ENCODE data around the gene PRKCH.

Gene PRKCH

DNA sequence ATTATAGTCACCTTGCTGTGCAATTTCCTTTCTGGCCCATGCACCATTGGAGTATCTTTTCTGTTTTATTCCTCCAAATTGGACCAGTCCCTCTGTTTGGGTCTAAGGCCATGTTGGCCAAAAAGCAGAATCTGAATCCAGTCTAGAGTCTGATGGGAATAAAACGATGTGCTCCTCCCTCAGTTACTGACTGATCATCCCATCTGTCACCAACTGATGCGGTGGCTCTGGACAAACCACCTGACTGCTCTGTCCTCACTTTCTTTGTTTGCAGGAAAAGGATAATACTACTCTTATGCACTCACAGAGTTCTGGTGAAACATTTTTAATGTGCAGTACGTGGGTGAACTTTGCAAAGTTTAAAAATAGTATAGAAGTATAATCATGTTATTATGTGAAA is 253.7 kb downstream of the PRKCH start:
- DNase-seq, result no peak

DNA sequence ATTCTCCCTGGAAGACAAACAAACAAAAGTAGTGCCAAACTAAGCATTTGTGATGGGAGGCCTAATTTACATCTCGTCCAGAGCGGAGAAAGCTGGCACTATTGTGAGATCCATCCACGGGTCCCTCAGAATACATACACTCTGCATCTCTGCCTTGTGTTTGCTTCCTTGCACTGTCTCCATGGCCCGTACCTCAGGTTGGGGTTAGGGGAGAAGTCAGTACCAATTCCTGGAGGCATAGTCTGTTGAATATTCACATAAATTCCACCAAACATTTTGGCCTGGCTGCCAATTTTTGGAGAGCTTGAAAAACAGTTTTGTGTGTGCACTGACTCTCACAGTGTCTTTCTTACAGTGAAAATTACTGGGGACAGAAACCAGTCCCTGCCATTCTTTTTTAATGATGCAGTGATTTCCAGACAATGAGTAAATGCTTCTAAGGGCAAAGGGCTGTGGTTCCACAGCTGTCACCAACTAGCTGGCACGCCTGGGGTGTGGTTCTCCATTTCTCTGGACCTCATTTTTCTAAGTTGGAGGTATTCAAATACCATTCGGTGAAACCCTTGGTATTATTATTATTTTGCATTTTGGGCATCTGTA is 254.3 kb downstream of the PRKCH start:
- DNase-seq, result no peak

DNA sequence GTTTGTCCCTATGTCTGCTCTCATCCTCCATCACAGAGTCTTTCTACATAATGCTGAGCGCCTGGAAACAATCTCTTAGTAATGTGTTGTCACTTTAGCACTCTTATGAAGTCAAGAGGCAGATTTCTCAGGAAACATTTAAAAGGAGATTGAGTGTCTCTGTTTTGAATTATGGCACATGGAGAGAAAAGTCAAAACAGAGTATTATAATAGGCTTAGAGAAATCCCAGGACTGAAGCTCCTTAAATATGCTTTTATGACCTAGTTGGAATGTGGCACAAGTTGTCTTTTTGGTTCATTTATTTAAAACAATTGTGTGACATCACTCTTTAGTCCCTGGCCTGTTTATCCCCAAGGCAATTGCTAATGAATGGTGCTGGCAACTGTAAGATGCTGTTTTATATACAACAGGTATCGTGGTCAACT is 256.1 kb downstream of the PRKCH start:
- no peak for DNase-seq

DNA sequence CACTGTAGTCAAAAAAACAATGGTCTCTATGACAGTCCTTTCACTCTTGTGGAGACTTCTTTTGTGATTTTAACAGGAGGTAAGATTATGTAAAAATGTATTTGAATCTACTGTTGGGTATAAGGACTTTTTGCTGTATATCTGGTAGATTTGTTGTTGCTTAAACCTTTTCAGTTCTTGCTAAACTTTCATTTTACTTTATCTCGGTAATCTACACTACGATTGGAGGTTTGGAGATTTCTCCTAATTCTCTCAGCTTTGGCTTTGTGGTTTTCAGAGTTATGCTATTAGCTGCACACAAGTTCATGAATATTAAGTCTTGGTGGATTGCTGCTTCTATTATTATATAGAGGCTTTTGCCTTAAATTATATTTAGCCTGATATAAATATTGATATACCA is 257.4 kb downstream of the PRKCH start:
- no peak for DNase-seq

DNA sequence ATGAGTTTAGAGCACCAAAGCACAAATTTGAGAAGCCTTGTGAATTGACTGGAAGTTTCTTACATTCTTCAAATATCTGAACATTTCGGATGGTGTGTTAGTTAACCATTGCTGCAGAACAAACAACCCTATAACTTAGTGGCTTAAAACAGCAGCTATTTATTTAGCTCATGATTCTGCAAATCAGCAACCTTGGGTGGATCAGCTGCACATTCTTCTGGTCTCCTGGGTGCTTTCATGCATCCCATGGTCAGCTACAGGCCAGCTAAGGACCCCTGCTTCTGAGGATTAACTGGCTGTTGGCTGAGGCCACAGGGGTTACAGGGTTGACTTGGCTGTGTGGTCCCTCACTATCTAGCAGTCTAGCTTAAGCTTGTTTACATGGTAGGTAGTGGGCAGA is 260.0 kb downstream of the PRKCH start:
- no peak for DNase-seq

DNA sequence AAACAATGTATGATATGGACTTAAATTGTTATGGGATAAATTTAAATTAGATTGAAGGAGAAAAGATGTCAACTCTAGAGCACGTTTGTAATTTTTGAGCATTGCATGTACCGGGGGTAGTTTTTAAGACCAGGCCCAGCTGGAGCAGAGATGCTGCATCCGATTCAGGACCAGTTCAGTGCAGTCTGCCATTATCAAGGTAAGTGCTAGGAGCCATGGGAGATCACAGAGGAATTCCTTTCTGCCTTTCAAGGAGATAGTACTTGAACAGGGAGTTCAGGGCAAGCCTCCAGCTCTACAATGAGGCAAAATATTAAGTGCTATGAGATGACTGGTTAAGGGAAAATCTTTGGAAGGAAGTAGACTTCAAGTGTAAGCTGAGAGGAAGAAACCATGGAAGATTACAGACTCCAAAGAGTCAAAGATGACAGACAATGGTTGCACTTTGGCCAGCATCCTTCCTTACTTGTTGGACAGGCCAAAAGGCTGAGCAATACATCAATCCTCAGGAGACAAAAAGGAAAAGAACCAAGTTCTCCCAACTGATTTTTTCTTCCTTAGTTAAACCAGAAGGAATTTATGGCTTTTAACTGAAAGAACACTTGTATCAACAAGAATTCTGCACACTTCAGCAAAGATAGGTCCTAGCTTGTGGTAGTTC is 260.7 kb downstream of the PRKCH start:
- DNase-seq, result no peak

DNA sequence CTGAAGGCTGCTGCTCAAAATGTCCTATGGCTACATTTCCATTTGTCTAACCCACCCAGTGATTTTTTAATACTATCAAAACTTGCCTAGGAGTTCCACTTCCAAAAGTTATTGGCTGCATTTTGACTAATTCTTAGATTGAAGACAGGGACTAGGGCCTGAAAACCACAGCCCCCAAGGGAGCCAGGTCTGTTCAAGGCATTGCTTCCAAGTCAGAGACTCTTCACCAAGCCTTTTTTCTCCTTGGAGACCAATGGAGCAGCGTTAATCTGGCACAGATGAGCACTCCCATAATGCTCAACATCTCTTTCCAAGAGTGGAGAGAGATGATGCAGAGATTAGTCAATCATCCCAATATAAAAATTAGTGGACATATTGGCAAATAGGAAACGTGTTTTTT is 261.4 kb downstream of the PRKCH start:
- no peak for DNase-seq

DNA sequence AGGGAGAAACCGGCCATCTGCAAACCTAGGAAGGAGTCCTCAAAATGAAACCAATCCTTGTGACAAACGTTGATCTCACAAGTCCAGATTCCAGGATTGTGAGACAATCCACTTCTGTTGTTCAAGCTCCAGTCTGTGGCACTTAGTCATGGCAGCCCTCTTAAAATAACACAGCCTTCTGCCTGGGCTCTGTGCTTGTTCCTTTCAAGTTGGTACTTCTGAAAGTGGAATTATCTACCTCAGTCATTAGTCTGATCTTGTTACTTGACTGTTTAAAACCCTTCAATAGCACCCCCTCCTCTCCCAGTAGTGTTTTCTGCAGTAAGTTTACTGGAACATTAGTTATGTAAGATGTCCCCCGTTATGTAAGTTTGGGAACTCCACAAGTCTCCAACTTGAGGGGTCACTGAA is 263.0 kb downstream of the PRKCH start:
- DNase-seq, result no peak

DNA sequence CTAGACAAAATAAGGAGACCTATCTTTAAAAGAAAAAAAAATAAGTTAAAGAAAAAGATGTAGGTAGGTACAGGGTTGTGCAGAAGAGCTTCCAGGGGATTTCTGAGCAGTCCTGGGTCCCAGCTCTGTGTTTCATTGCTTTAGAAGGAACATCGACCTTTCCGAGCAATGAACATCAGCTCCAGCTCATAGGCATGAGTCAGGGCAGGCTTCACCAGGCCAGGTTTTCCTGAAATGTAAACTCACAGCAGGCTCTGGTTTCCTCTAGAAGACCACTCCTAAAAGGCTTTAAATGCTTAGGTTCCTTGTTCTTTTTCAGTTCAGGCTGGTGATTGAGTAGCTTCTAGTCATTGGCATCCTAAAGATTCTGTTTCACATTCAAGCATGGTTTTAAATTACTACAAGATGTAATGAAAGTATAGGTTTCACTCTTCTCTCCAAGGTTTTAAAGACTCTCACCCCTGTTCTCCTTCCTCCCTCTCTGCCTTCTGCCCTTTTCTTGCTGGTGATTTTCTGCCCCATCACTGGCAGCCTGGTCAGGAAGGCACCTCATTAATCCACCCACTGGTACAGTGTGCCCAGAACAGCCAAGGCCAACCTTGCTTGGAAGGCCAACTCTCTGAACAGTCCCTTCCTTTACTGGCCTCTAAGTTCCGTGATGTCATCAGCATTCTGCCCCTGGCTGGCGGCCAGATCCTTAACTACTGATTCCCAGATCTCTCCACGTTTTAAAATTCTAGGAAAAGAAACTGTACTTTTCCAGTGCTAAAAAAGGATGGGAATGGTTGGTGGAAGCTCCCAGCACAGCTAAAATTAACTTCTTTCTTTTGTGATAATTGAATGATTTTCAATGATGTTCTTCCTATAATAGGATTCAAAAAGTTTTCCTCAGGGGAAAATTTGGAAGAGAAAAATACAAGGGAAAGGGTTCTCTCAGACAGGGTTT is 264.5 kb downstream of the PRKCH start:
- DNase-seq, result no peak

DNA sequence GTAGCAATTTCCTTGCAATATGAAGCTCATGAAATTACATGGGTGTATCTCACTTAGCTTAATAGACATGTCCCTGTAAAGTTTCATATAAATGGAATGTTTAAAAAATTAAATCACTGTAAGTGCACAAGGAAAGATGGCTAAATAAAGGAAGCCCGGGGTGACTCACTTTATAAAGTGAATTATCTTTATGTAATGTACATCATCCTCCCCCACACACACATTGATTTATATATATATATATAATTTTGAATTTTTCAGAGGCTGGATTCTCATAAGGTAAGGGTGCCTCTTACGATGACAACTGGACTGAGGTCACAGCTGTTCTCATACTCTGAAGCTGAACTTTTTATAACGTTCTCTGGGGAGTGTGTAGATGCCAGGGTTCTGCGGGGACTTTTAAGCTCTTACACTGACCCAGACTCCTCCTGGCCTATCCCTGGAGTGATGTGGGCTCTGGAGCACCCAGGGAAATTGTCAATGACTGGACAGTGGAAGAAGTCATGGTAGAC is 265.2 kb downstream of the PRKCH start:
- no peak for DNase-seq

DNA sequence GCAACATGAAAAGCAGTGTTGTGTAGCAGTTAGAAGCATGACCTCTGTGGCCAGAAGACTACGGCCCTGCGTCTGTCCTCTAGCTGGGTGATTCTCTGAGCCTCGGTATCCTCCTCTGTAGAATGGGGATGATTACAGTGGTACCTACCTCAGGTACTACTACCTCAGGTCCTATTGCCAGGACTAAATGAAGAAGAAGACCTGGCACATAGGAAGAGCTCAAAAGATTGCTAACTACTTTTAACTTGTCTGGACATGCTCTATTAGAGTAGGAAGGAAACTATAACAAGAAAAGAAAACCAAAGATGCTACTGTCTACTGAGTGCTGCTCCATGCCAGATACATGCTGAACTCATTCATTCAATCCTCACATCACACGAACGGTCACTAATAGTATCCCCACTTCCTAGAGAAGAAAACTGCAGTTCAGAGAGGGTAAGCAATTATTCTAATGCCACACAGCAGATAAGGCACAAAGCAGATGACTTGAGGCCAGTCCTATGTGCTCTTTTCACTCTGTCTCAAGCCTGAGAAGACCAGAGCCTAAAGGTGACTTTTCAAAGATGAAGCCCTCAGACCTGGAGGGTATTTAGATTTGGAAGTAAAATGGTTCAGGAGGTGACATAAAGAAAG is 265.8 kb downstream of the PRKCH start:
- no peak for DNase-seq

DNA sequence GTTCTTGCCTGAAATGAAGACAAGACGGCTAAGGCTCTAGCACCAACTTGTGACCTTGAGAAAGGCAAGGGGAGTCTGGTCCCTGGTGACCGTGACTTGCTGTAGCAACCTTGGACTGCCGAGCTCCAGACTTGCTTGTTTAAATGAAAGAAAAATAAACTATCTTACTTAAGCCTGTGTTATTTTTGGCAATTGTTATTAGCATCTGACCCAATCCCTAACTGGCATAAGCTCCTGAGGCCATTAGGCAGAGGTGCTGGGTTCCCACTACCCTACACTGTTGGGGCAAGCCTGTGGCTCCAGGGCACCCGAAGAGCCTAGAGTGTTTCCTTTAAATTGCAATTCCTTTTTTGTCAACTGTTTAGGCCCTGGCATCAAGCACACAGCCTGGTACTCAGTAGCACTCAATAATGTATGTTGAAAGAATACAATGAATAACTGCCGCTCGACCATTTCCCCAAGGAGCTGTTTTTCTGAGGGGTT is 267.1 kb downstream of the PRKCH start:
- no peak for DNase-seq

DNA sequence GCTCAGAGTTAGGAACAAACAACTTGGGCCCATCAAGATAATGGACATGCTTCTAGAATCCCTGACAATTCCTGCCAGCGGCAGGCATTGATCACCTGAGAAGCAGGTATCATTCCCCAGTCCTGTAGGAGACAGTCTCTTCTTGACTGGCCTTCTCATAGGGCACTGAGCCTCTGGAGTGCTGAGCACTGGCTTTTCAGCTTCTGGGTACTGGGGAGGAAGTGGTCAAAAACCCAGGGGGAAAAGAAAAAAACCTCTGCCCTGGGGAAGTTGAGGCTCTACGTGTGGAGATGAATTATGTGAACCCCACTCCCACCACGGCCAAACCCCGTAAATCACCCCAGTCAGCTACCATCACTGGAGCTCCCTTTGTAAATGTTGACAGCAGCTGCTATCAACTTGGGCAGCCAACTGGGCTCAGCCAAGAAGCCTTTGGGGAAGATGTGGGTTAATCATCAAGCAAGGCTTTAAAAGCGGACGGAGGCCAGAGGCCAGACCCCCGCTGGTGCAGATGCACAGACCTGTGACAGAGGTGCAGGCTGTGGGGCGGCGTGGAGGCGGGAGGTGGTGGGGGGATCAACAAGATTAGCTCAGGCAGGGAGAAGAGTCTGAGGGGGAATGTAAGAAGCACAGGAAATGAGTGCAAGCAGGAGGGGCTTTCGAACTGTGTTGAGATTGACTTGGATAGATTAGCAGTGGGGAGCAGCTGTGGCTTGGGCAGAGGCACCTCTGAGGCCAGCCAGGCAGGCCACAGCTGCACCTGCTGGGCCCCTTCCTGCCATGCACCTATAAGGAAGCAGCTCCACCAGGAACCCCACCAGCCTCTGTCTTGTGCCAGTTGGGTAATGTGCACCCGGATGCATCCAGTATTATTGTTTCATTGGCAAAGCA is 268.6 kb downstream of the PRKCH start:
- no peak for DNase-seq

DNA sequence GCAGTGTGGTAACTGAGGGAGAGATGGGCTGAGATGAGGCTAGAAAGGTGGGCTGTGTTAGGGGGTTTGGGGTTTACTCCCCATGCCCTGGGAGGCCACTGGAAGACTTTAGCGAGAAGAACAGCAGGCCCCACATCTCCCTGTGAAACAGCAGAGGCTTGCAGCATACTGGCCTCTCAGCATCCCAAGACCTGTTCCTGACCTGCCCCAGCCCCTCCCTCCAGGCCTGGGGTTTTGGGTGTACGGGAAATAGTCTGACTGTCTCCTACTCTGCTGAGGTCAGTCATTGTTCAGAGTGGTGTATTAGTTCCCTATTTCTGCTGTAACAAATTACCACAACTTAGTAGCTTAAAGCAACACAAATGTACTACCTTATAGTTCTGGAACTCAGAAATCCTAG is 270.5 kb downstream of the PRKCH start:
- no peak for DNase-seq

DNA sequence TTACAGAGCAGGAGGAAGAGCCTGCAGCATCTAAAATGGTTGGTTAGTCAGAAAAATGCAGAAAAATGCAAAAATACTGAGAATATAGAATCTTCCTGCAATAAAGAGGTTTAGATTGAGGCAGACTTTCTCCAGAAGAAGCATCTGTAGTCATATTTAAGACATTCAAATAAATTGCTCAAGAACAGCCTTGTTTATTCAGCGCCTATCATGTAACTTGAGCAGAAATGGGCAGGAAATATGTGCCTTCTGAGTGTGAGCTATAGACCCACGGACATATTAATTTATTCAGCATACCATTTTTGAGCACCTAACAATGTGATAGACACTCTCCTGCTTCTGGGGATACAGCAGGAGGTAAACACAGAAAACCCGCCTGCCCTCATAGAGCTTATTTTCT is 272.0 kb downstream of the PRKCH start:
- DNase-seq, result no peak

DNA sequence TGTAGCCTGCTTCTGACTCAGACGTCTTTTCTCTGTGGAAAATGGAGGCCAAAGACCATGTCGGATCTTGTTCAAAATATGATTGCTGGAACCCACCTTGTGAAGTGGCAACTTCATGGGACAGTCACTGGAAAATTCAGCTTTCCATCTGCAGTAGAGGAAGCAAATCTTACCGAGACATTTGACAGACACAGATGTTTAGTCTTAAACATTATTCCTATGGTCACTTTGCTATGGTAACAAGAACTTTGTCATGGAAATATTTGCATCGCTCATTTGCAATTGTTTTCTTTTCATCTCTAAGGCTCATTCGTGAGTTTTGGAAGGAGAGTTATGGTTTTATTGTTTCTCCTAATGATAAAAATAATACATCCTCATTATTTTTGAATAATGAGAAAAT is 275.6 kb downstream of the PRKCH start:
- DNase-seq, result no peak

DNA sequence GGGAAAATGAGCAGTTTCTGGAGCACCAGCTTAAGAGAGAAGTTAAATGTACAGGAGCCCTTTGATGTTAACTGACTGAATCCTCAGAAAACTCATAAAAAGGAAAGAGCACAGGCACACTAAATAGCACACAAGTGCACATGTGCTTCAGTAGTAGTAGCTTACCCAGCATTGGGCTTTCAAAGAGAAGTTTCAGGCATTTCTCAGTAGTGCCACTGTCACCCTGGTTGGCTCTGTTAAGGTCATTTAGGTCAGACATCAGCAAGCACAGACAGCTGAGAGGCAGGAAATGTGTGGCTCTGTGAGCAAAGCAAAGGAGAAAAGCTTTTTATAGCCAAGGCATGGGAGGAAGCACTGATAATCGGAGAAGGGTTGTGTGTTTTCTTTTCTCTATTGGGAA is 277.6 kb downstream of the PRKCH start:
- no peak for DNase-seq

DNA sequence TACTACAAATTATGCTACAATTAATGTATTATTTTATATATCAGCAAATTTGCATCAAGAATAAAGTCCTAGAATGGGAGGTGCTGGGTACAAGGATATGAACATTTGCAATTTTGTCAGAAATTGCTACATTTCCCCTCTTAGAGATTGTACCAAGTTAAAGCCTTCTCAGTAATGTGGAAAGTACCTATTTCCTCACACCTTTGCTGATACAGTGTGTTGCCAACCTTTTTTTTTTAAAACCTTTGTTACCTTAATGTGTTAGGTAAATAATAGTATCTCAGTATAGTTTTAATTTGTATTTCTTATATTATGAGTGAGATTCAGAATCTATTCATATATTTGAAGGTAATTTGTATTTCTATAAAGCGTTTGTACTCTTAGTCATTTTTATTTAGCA is 278.6 kb downstream of the PRKCH start:
- DNase-seq, result no peak
